Measurements from ENCODE around the gene COX19.

DNA sequence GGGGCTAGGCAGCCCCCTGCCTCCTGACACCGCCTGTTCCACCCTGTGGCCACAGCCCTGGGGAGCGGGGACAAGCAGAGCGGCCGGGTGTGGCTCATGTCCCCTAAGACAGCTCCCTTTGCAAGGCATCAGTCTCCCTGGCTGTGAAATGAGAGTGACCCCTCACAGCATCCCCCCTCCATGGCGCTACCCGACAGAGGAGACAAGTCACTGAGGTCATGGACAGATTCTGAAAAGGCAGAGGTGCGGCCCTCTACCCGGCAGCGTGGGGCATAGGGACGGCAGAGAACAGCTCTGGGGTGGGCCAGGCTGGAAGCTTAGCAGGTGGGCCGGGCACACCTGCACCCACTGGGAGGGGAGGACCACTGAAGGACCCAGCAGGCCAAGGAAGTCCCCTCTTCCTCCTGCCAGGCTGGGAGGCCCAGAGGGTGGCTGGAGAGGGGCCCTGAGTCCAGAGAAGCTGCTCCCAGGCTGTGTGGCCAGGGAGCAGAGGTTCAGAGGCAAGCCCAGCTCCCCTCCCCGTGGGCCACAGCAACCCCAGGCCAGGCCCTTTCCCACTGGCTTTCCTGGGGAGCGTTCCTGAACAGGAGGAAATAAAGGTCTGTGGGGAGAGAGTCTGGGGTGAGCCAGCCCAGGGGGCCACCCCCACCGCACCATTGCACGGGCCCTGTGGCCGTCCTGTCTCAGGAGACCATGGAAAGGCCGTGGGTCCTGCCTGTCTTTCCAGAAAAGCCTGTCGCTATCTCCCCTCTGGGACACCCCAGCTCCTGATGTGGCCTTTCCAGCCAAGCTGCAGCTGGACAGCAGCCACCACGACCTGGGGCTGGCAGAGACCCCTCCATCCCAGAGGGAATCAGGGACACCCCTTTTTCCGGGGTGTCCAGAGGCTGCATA, 22.6 kb downstream of the COX19 start:
- TF ChIP-seq, protein P1, sequence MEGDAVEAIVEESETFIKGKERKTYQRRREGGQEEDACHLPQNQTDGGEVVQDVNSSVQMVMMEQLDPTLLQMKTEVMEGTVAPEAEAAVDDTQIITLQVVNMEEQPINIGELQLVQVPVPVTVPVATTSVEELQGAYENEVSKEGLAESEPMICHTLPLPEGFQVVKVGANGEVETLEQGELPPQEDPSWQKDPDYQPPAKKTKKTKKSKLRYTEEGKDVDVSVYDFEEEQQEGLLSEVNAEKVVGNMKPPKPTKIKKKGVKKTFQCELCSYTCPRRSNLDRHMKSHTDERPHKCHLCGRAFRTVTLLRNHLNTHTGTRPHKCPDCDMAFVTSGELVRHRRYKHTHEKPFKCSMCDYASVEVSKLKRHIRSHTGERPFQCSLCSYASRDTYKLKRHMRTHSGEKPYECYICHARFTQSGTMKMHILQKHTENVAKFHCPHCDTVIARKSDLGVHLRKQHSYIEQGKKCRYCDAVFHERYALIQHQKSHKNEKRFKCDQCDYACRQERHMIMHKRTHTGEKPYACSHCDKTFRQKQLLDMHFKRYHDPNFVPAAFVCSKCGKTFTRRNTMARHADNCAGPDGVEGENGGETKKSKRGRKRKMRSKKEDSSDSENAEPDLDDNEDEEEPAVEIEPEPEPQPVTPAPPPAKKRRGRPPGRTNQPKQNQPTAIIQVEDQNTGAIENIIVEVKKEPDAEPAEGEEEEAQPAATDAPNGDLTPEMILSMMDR (IDR thresholded peaks at IDR 0.05) = no peak
- TF ChIP-seq POLR2AphosphoS5 (IDR thresholded peaks at IDR 0.05) (no peak), POLR2A (IDR thresholded peaks at IDR 0.05) (no peak)
